ENCODE results near the gene ADD3.
"Not testable (repeated sequence)": the region's sequence is repeated elsewhere in the genome, so short reads cannot be mapped to it uniquely, and the experiment has no call there.

Gene ADD3

GRCh38 chr10:110040108-110040507 is 32.3 kb downstream of the ADD3 start:
- no peak for DNase-seq

- no peak for DNase-seq
Observed at GRCh38 chr10:110040767-110041478, 33.1 kb downstream of the ADD3 start.

- DNase-seq: no peak
Observed at GRCh38 chr10:110041479-110041829, 33.7 kb downstream of the ADD3 start.

GRCh38 chr10:110042181-110042580 is 34.4 kb downstream of the ADD3 start:
- no peak for DNase-seq

GRCh38 chr10:110042891-110043290 is 35.1 kb downstream of the ADD3 start:
- DNase-seq: no peak

- DNase-seq: no peak
Observed at GRCh38 chr10:110044681-110045080, 36.9 kb downstream of the ADD3 start.

- no peak for DNase-seq
Observed at GRCh38 chr10:110045772-110046171, 38.0 kb downstream of the ADD3 start.

GRCh38 chr10:110048145-110048544 is 40.4 kb downstream of the ADD3 start:
- DNase-seq: not testable (repeated sequence)

- DNase-seq: no peak
Observed at GRCh38 chr10:110048781-110049180, 41.0 kb downstream of the ADD3 start.

GRCh38 chr10:110049889-110050591 is 42.3 kb downstream of the ADD3 start:
- DNase-seq: not testable (repeated sequence)

- DNase-seq: no peak
Observed at GRCh38 chr10:110051487-110051886, 43.7 kb downstream of the ADD3 start.

GRCh38 chr10:110052916-110053315 is 45.1 kb downstream of the ADD3 start:
- DNase-seq: no peak

GRCh38 chr10:110056822-110057221 is 49.0 kb downstream of the ADD3 start:
- no peak for DNase-seq

- DNase-seq: no peak
Observed at GRCh38 chr10:110057456-110057855, 49.7 kb downstream of the ADD3 start.

GRCh38 chr10:110058212-110058611 is 50.4 kb downstream of the ADD3 start:
- DNase-seq: no peak

GRCh38 chr10:110059925-110060324 is 52.1 kb downstream of the ADD3 start:
- DNase-seq: no peak

GRCh38 chr10:110061687-110062086 is 53.9 kb downstream of the ADD3 start:
- DNase-seq: no peak

GRCh38 chr10:110065269-110065668 is 57.5 kb downstream of the ADD3 start:
- DNase-seq: no peak

- no peak for DNase-seq
Observed at GRCh38 chr10:110067960-110068770, 60.4 kb downstream of the ADD3 start.

GRCh38 chr10:110068780-110069179 is 61.0 kb downstream of the ADD3 start:
- DNase-seq: no peak

- peak; percentile 61 for DNase-seq
Observed at GRCh38 chr10:110069502-110069982, 61.8 kb downstream of the ADD3 start.

GRCh38 chr10:110073896-110074295 is 66.1 kb downstream of the ADD3 start:
- no peak for DNase-seq

GRCh38 chr10:110074298-110074697 is 66.5 kb downstream of the ADD3 start:
- DNase-seq: no peak
